Osteoblast (primary cell): ENCODE results near the gene ASCC1. TPM values are rescaled to one million over a fixed set of nuclear protein-coding genes. Genes with fewer than 3 reads are reported as not detected.

Experiments
- small RNA-seq: library from RNA; depleted of rRNA; stranded (forward); fragments of <200 nt; gene quantifications from one replicate; pipeline ENCODE3, GENCODE V24; 2012
- total RNA-seq: library from RNA; depleted of rRNA; stranded (reverse); fragments of >200 nt; gene quantifications from 2 replicates; pipeline ENCODE4 v1.2.3, GENCODE V29; 2012

ASCC1 gene
- total RNA-seq, 1 donor = 40.2 TPM

Small RNAs within 50 kb of the gene (small RNA-seq; reads per million reads assigned to genes)
- not detected for gene RF00019
- gene RF00340 = not detected

Other genes with a start within 250 kb of the ASCC1 start
- 0.36 and 0.59 TPM in 2 replicates for gene SPOCK2, start 127.7 kb downstream of the ASCC1 start, total RNA-seq
- gene ANAPC16, start 264 bp downstream of the ASCC1 start, total RNA-seq = 50.7 and 58.0 TPM in 2 replicates
- 366 and 522 TPM in 2 replicates for gene DDIT4, start 57.6 kb upstream of the ASCC1 start, total RNA-seq
- 48.0 and 52.5 TPM in 2 replicates for gene DNAJB12, start 138.6 kb upstream of the ASCC1 start, total RNA-seq